Epithelial cell of proximal tubule (primary cell): ENCODE results near the gene GSK3A. TPM values are rescaled to one million over a fixed set of nuclear protein-coding genes. Genes with fewer than 3 reads are reported as not detected.

Source experiments
- DNase-seq: peaks from one replicate; pipeline ENCODE4 v3.0.0-alpha.2; 2011; ENCODE audit warnings: low read depth
- H3K4me3 ChIP-seq: 2 replicates; pipeline ENCODE4 v1.5.1; 2011; ENCODE audit warnings: low read depth, mild to moderate bottlenecking, low read length
- CTCF ChIP-seq: conservative IDR thresholded peaks from 2 replicates; pipeline ENCODE4 v1.5.1; 2012; ENCODE audit warnings: low read depth, mild to moderate bottlenecking, low read length
- total RNA-seq: library from RNA; depleted of rRNA; stranded (reverse); fragments of >200 nt; gene quantifications from 2 replicates; pipeline ENCODE4 v1.2.3, GENCODE V29; 2015

The GSK3A gene
- total RNA-seq, 1 donor from 2014 or later = 33.9 TPM

GRCh38 chr19:42254089-42254849 lies 11.9 kb upstream of the GSK3A start:
- no peak for DNase-seq
- peak overlapping the region; percentile 99 for H3K4me3 ChIP-seq
- TF ChIP-seq CTCF = no peak

- DNase-seq = no peak
- peak overlapping the region; percentile 99 for H3K4me3 ChIP-seq
- TF ChIP-seq CTCF = no peak
Measured at GRCh38 chr19:42253245-42254088, 11.1 kb upstream of the GSK3A start.

- DNase-seq = no peak
- no peak for TF ChIP-seq CTCF
- H3K4me3 ChIP-seq = peak overlapping the region; percentile 99
Measured at GRCh38 chr19:42252365-42253244, 10.2 kb upstream of the GSK3A start.

GRCh38 chr19:42251572-42252358 lies 9.4 kb upstream of the GSK3A start:
- no peak for DNase-seq
- no peak for TF ChIP-seq CTCF
- peak overlapping the region; percentile 14 for H3K4me3 ChIP-seq

GRCh38 chr19:42250666-42251531 lies 8.5 kb upstream of the GSK3A start:
- DNase-seq = no peak
- H3K4me3 ChIP-seq = peak overlapping the region; percentile 16

More at GRCh38 chr19:42250666-42251531, 8.5 kb upstream of the GSK3A start:
- TF ChIP-seq CTCF = no peak
